Fibroblast of lung (primary cell): Measurements from ENCODE around the gene CYYR1. TPM values are rescaled to one million over a fixed set of nuclear protein-coding genes. Genes with fewer than 3 reads are reported as not detected.

Source experiments
- DNase-seq, 2 donors: peaks; one replicate each; pipeline versions ENCODE4 v3.0.0 to v3.0.0-alpha.2; 2010; ENCODE audit warnings: low read depth in 2 of 2
- H2AFZ ChIP-seq: 2 replicates; pipeline ENCODE4 v1.5.1; 2012; ENCODE audit warnings: low read length, control low read depth, inconsistent platforms
- H3K27ac ChIP-seq: 2 replicates; pipeline ENCODE4 v1.5.1; 2011; ENCODE audit warnings: low read length, control low read depth; ENCODE audit not compliant: insufficient read depth
- H3K27me3 ChIP-seq: 2 replicates; pipeline ENCODE4 v1.5.1; 2011; ENCODE audit warnings: mild to moderate bottlenecking, low read length; ENCODE audit not compliant: control insufficient read depth, insufficient read depth
- H3K36me3 ChIP-seq: 2 replicates; pipeline ENCODE4 v1.5.1; 2011; ENCODE audit warnings: low read length; ENCODE audit not compliant: control insufficient read depth, insufficient read depth
- H3K4me1 ChIP-seq: 2 replicates; pipeline ENCODE4 v1.5.1; 2011; ENCODE audit warnings: low read length; ENCODE audit not compliant: control insufficient read depth, insufficient read depth; ENCODE audit errors: extremely low read depth
- H3K4me2 ChIP-seq: 2 replicates; pipeline ENCODE4 v1.5.1; 2011; ENCODE audit warnings: low read length, control low read depth; ENCODE audit not compliant: insufficient read depth; ENCODE audit errors: extremely low read depth
- H3K4me3 ChIP-seq, 4 experiments: fragments of 200-600 bp in 1 of 4; sonication (generic) in 1 of 4; replicated peaks in 1 of 4; 2 replicates each; pipeline ENCODE4 v1.5.1; 2011 to 2016; ENCODE audit warnings: low read length in 4 of 4, low read depth in 3 of 4, mild to moderate bottlenecking in 3 of 4, control low read depth in 2 of 4, inconsistent platforms in 1 of 4, mixed read lengths in 1 of 4; ENCODE audit not compliant: insufficient read depth in 1 of 4; ENCODE audit errors: control extremely low read depth in 1 of 4
- H3K79me2 ChIP-seq: 2 replicates; pipeline ENCODE4 v1.5.1; 2012; ENCODE audit warnings: mild to moderate bottlenecking, low read length, inconsistent platforms; ENCODE audit not compliant: control insufficient read depth, insufficient read depth
- H3K9ac ChIP-seq: 2 replicates; pipeline ENCODE4 v1.5.1; 2011; ENCODE audit warnings: mild to moderate bottlenecking, low read length, control low read depth; ENCODE audit not compliant: insufficient read depth
- H3K9me3 ChIP-seq: 2 replicates; pipeline ENCODE4 v1.5.1; 2012; ENCODE audit warnings: low read depth, low read length; ENCODE audit not compliant: control insufficient read depth, insufficient read depth
- H4K20me1 ChIP-seq: 2 replicates; pipeline ENCODE4 v1.5.1; 2011; ENCODE audit warnings: low read length; ENCODE audit not compliant: control insufficient read depth, insufficient read depth; ENCODE audit errors: extremely low read depth
- CTCF ChIP-seq, 2 donors: IDR thresholded peaks in 1 of 2; conservative IDR thresholded peaks in 1 of 2; 1 replicate in 1 of 2; 2 replicates in 1 of 2; pipeline ENCODE4 v1.5.1; 2011 to 2012; ENCODE audit warnings: low read length in 2 of 2, control low read depth in 1 of 2, inconsistent platforms in 1 of 2, low read depth in 1 of 2, mild to moderate bottlenecking in 1 of 2
- EZH2 ChIP-seq: IDR thresholded peaks from 2 replicates; pipeline ENCODE4 v1.5.1; 2012; ENCODE audit warnings: low read length, control low read depth, mild to moderate bottlenecking; ENCODE audit errors: missing control alignments
- polyA plus RNA-seq, 2 donors: library from polyadenylated mRNA; depleted of rRNA in 1 of 2; stranded (reverse) in 1 of 2; unstranded in 1 of 2; fragments of >200 nt; gene quantifications; 2 replicates each; pipeline ENCODE4 v1.2.1, GENCODE V29; 2011 to 2012; ENCODE audit warnings: missing spikeins in 1 of 2
- total RNA-seq: library from RNA; depleted of rRNA; stranded (reverse); fragments of >200 nt; gene quantifications from 2 replicates; pipeline ENCODE4 v1.2.1, GENCODE V29; 2014

The CYYR1 gene
- total and polyA plus RNA-seq, 2 donors (not counting 1 experiment from before 2014, with no cell fraction given) = 0.17 TPM; not detected in 1

GRCh38 chr21:26449161-26449560 is 123.9 kb downstream of the CYYR1 start:
- peak; percentile 69 to 80 for DNase-seq
- Histone ChIP-seq H3K36me3 (no peaks in the 10 kb centered on the region), H3K27me3 (no peaks in the 10 kb centered on the region), H3K9me3 (no peaks in the 10 kb centered on the region), H3K79me2 (no peaks in the 10 kb centered on the region), H4K20me1 (no peaks in the 10 kb centered on the region), H2AFZ (peak overlapping the region; percentile 40), H3K4me1 (no peaks in the 10 kb centered on the region), H3K4me2 (peak overlapping the region; percentile 33), H3K9ac (no peak overlapping the region), H3K27ac (no peak overlapping the region), H3K4me3 (no peak overlapping the region)
- TF ChIP-seq CTCF (conservative IDR thresholded peaks at IDR 0.05 in 1 of 2, IDR thresholded peaks at IDR 0.05 in 1 of 2; ENCODE audit: low read depth in 1 of 2, low read length in 2 of 2) (no peak), EZH2 (no peak)

GRCh38 chr21:26448751-26449150 is 124.3 kb downstream of the CYYR1 start:
- Histone ChIP-seq H3K27me3 (no peaks in the 10 kb centered on the region), H3K27ac (no peak overlapping the region), H3K4me2 (no peak overlapping the region), H2AFZ (no peak overlapping the region), H3K4me1 (no peaks in the 10 kb centered on the region), H3K9ac (no peak overlapping the region), H3K79me2 (no peaks in the 10 kb centered on the region), H4K20me1 (no peaks in the 10 kb centered on the region), H3K36me3 (no peaks in the 10 kb centered on the region), H3K4me3 (no peak overlapping the region), H3K9me3 (no peaks in the 10 kb centered on the region)
- DNase-seq = peak in 1 of 2 donors; percentile 10
- TF ChIP-seq CTCF (conservative IDR thresholded peaks at IDR 0.05 in 1 of 2, IDR thresholded peaks at IDR 0.05 in 1 of 2; ENCODE audit: low read depth in 1 of 2, low read length in 2 of 2) (no peak), EZH2 (no peak)

GRCh38 chr21:26447932-26448475 is 125.1 kb downstream of the CYYR1 start:
- Histone ChIP-seq H3K27ac (no peak overlapping the region), H3K4me3 (no peak overlapping the region), H3K9me3 (no peaks in the 10 kb centered on the region), H2AFZ (no peak overlapping the region), H4K20me1 (no peaks in the 10 kb centered on the region), H3K36me3 (no peaks in the 10 kb centered on the region), H3K9ac (no peak overlapping the region), H3K4me2 (no peak overlapping the region), H3K27me3 (no peaks in the 10 kb centered on the region), H3K79me2 (no peaks in the 10 kb centered on the region), H3K4me1 (no peaks in the 10 kb centered on the region)
- TF ChIP-seq CTCF (conservative IDR thresholded peaks at IDR 0.05 in 1 of 2, IDR thresholded peaks at IDR 0.05 in 1 of 2; ENCODE audit: low read depth in 1 of 2, low read length in 2 of 2) (no peak), EZH2 (no peak)
- DNase-seq = peak in 1 of 2 donors; percentile 25
